Measurements from ENCODE around the gene MRPL50.

Gene MRPL50

GRCh38 chr9:101369884-101370531 lies 28.4 kb downstream of the MRPL50 start:
- H3K4me3 ChIP-seq (ENCODE audit: low read depth, low read length) = no peak overlapping the region
- no peak for DNase-seq (ENCODE audit: low read depth)
- TF ChIP-seq CTCF (IDR thresholded peaks at IDR 0.05; ENCODE audit: low read depth, low read length, missing control alignments) = no peak

GRCh38 chr9:101369286-101369685 lies 29.1 kb downstream of the MRPL50 start:
- TF ChIP-seq CTCF (IDR thresholded peaks at IDR 0.05; ENCODE audit: low read depth, low read length, missing control alignments) = no peak
- DNase-seq (ENCODE audit: low read depth) = no peak
- H3K4me3 ChIP-seq (ENCODE audit: low read depth, low read length) = no peak overlapping the region

- TF ChIP-seq CTCF (IDR thresholded peaks at IDR 0.05; ENCODE audit: low read depth, low read length, missing control alignments) = no peak
- no peak overlapping the region for H3K4me3 ChIP-seq (ENCODE audit: low read depth, low read length)
- DNase-seq (ENCODE audit: low read depth) = no peak
Observed at GRCh38 chr9:101367323-101367722, 31.1 kb downstream of the MRPL50 start.

DNA sequence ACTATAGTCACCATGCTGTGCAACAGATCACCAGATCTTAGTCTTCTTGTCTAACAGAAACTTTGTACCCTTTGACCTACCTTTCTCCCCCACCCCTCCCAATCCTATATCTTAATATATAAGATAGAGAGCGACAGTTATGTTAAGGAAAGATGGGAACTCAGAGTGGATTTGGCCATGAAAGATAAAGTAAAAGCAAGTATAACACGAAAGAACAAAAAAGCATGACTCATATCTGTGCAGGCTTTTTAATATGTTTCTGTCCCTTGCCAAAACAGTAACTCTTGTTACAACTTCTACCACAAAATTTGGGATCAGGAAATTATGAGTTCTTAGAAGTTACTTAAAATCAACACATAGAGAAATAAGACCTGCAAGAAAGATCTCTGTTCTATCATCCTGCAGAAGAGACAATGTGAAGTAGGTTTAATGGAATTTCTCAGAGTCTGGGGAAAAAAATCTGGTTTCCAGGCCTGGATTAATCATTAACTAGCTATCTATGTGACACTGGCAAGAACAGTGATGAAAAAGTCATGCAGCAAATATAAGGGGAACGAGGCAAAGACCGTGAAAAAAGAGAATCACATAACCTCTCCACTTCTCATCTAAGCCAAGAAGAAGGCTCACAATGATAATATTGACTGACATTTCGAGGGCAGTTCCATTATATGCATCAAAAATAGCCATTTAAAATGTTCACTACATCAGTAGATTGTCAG lies 32.2 kb downstream of the MRPL50 start:
- TF ChIP-seq CTCF (IDR thresholded peaks at IDR 0.05; ENCODE audit: low read depth, low read length, missing control alignments) = no peak
- DNase-seq (ENCODE audit: low read depth) = no peak
- H3K4me3 ChIP-seq (ENCODE audit: low read depth, low read length) = no peak overlapping the region

- TF ChIP-seq CTCF (IDR thresholded peaks at IDR 0.05; ENCODE audit: low read depth, low read length, missing control alignments) = no peak
- H3K4me3 ChIP-seq (ENCODE audit: low read depth, low read length) = no peak overlapping the region
- DNase-seq (ENCODE audit: low read depth) = no peak
Observed at GRCh38 chr9:101365181-101365580, 33.2 kb downstream of the MRPL50 start.

- no peak for TF ChIP-seq CTCF (IDR thresholded peaks at IDR 0.05; ENCODE audit: low read depth, low read length, missing control alignments)
- H3K4me3 ChIP-seq (ENCODE audit: low read depth, low read length) = no peak overlapping the region
- no peak for DNase-seq (ENCODE audit: low read depth)
Observed at GRCh38 chr9:101362450-101362849, 36.0 kb downstream of the MRPL50 start.

- TF ChIP-seq CTCF (IDR thresholded peaks at IDR 0.05; ENCODE audit: low read depth, low read length, missing control alignments) = no peak
- H3K4me3 ChIP-seq (ENCODE audit: low read depth, low read length) = no peak overlapping the region
- DNase-seq (ENCODE audit: low read depth) = no peak
Observed at GRCh38 chr9:101360647-101361046, 37.8 kb downstream of the MRPL50 start.
